ENCODE data around the gene ANAPC5. TPM values are rescaled to one million over a fixed set of nuclear protein-coding genes. Genes with fewer than 3 reads are reported as not detected.

Gene ANAPC5
- total RNA-seq, 1 experiment from 2014 or later, result 101 TPM

DNA sequence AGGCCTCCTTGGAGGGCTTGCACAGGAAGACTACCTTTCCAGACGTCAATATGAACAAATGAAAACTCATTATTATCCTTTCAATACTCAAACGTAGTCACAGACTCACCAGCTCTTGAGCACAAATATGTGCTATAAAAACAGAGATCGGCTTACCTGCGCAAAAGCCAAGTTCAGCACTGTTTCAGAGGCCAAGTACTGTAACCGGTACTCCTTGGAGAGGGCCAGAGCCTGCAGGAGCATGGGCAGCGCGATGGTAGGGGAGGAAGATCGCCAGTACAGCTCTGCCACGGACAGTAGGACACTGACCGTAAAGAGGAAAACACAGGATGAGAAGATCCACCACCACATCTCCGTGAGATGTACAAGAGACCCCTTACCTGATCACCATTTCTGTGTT is 34.1 kb downstream of the ANAPC5 start:
- Histone ChIP-seq H3T11ph (ENCODE audit: low read length) (no peak overlapping the region), H4K8ac (replicated peaks; ENCODE audit: insufficient read length, low read depth, low read length) (no peak overlapping the region), H3K27ac (ENCODE audit: insufficient read length, low read depth, low read length) (no peak overlapping the region), H3K23me2 (ENCODE audit: insufficient read length, low read depth, low read length, poor library complexity, severe bottlenecking) (no peaks in the 10 kb centered on the region), H3K14ac (ENCODE audit: insufficient read depth, low read length) (no peak overlapping the region), H2AFZ (ENCODE audit: low read length) (no peak overlapping the region), H2BK120ac (ENCODE audit: low read depth, low read length, poor library complexity, severe bottlenecking) (no peak overlapping the region), H3K9me3 (ENCODE audit: control insufficient read depth, low read depth, low read length) (no peaks in the 10 kb centered on the region), H3K4ac (ENCODE audit: low read depth, low read length) (no peak overlapping the region), H3K79me1 (ENCODE audit: insufficient read depth, low read depth, low read length, poor library complexity, severe bottlenecking) (no peaks in the 10 kb centered on the region), H3K9ac (ENCODE audit: extremely low read depth, insufficient read length, low read length) (no peak overlapping the region), H3K4me1 (ENCODE audit: insufficient read depth, low read length) (no peaks in the 10 kb centered on the region), H3K79me2 (ENCODE audit: insufficient read depth, low read length) (peaks cover 2% of the 10 kb centered on the region; the same call in 1 of the 2 replicates), H3K18ac (ENCODE audit: insufficient read length, low read depth, low read length) (no peak overlapping the region), H3K23ac (ENCODE audit: insufficient read length, low read depth, low read length) (no peak overlapping the region), H2AK5ac (ENCODE audit: insufficient read length, low read length) (no peak overlapping the region), H2BK15ac (ENCODE audit: low read depth, low read length) (no peak overlapping the region), H4K20me1 (ENCODE audit: control insufficient read depth, insufficient read depth, insufficient read length) (no peaks in the 10 kb centered on the region), H2BK5ac (ENCODE audit: insufficient read length, low read length) (no peak overlapping the region), H4K91ac (ENCODE audit: insufficient read length, low read depth, low read length) (no peak overlapping the region), H3K27me3 (ENCODE audit: insufficient read depth, low read length) (no peaks in the 10 kb centered on the region), H2BK20ac (ENCODE audit: low read depth, low read length, poor library complexity, severe bottlenecking) (no peak overlapping the region), H4K5ac (ENCODE audit: insufficient read length, low read depth, low read length) (no peak overlapping the region), H3K56ac (ENCODE audit: insufficient read length, low read depth, low read length) (no peak overlapping the region), H3K4me2 (ENCODE audit: insufficient read depth, insufficient read length, low read length) (no peak overlapping the region), H2BK12ac (ENCODE audit: insufficient read length, low read depth, low read length) (no peak overlapping the region)
- Mint-ChIP-seq H3K27ac (no peak overlapping the region), H3K9me3 (no peaks in the 10 kb centered on the region), H3K36me3 (ENCODE audit: insufficient read depth in 1 of 3, low read depth in 3 of 3) (peaks cover 15 to 50% (median 40%) of the 10 kb centered on the region in 3 experiments; a peak in 6 of 7 replicates), H3K27me3 (ENCODE audit: low read depth) (no peaks in the 10 kb centered on the region), H3K4me1 (peaks cover 5 to 6% of the 10 kb centered on the region in 2 experiments), H3K4me3 (no peak overlapping the region)
- no peak for DNase-seq
- TF ChIP-seq, protein P1, sequence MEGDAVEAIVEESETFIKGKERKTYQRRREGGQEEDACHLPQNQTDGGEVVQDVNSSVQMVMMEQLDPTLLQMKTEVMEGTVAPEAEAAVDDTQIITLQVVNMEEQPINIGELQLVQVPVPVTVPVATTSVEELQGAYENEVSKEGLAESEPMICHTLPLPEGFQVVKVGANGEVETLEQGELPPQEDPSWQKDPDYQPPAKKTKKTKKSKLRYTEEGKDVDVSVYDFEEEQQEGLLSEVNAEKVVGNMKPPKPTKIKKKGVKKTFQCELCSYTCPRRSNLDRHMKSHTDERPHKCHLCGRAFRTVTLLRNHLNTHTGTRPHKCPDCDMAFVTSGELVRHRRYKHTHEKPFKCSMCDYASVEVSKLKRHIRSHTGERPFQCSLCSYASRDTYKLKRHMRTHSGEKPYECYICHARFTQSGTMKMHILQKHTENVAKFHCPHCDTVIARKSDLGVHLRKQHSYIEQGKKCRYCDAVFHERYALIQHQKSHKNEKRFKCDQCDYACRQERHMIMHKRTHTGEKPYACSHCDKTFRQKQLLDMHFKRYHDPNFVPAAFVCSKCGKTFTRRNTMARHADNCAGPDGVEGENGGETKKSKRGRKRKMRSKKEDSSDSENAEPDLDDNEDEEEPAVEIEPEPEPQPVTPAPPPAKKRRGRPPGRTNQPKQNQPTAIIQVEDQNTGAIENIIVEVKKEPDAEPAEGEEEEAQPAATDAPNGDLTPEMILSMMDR (conservative IDR thresholded peaks at IDR 0.05), result no peak
- WGBS (ENCODE audit: extremely low coverage, insufficient read length, low lambda C conversion rate), result no CpG with 5 or more reads among the region's 11 CpGs
